Right atrium auricular region (tissue), 2 donors: ENCODE data around the gene FBXO39. TPM values are rescaled to one million over a fixed set of nuclear protein-coding genes. Genes with fewer than 3 reads are reported as not detected.

Source experiments
- DNase-seq: peaks from one replicate; pipeline ENCODE4 v3.0.0-alpha.2; 2019; ENCODE audit warnings: low spot score
- H3K27ac ChIP-seq, 2 donors: fragments of 200-600 bp; sonication (generic); 1 replicate in 1 of 2; 2 replicates in 1 of 2; pipeline ENCODE4 v1.5.1; 2016 to 2019
- H3K27me3 ChIP-seq, 2 donors: fragments of 200-600 bp; sonication (generic); one replicate each; pipeline versions ENCODE4 v1.5.1 to v1.6.0; 2017 to 2019
- H3K36me3 ChIP-seq: fragments of 200-600 bp; sonication (generic); one replicate; pipeline ENCODE4 v1.5.1; 2016
- H3K4me1 ChIP-seq, 2 donors: fragments of 200-600 bp; sonication (generic); one replicate each; pipeline versions ENCODE4 v1.5.1 to v1.6.0; 2017 to 2019
- H3K4me3 ChIP-seq, 2 donors: fragments of 200-600 bp; sonication (generic); 1 replicate in 1 of 2; 2 replicates in 1 of 2; pipeline ENCODE4 v1.5.1; 2017 to 2019; ENCODE audit warnings: mild to moderate bottlenecking in 1 of 2, moderate library complexity in 1 of 2
- H3K9me3 ChIP-seq, 2 donors: fragments of 200-600 bp; sonication (generic); one replicate each; pipeline ENCODE4 v1.5.1; 2019
- total RNA-seq, 2 donors: library from RNA; depleted of rRNA; stranded (reverse); fragments of >200 nt; gene quantifications; one replicate each; pipeline ENCODE4 v1.1.0, GENCODE V29; 2016
- TF ChIP-seq, protein P1 (sequence below), 2 donors: fragments of 200-600 bp; sonication (generic); IDR thresholded peaks; one replicate each; pipeline ENCODE4 v1.5.1; 2019; ENCODE audit warnings: antibody characterized with exemption in 2 of 2

FBXO39 gene
- total RNA-seq, 2 donors from 2014 or later = not detected

DNA sequence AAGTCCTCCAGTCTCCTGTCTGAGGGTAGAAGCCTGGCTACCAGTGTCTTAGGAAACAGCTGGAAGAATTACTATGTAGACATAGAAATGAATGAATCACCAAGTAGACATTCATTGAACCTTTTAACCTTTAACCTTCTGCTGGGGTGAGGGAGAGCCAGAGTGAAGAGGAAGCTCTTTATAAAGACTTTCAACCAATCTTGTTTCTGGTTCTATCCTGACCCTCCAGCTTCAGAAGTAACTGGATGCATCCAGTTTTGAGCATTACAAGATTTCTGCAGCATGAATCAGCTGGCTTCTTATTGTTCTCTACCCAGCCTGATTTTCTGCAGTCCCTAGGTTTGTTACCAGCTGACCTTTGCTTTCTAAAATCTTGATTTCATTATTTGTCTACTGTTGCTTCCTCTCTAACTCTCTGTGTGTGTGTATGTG, 47.0 kb downstream of the FBXO39 start:
- Histone ChIP-seq H3K27me3 (no peaks in the 10 kb centered on the region), H3K9me3 (no peaks in the 10 kb centered on the region), H3K4me1 (no peaks in the 10 kb centered on the region), H3K4me3 (no peak overlapping the region), H3K36me3 (no peaks in the 10 kb centered on the region), H3K27ac (no peak overlapping the region)
- DNase-seq = no peak
- TF ChIP-seq, protein P1, sequence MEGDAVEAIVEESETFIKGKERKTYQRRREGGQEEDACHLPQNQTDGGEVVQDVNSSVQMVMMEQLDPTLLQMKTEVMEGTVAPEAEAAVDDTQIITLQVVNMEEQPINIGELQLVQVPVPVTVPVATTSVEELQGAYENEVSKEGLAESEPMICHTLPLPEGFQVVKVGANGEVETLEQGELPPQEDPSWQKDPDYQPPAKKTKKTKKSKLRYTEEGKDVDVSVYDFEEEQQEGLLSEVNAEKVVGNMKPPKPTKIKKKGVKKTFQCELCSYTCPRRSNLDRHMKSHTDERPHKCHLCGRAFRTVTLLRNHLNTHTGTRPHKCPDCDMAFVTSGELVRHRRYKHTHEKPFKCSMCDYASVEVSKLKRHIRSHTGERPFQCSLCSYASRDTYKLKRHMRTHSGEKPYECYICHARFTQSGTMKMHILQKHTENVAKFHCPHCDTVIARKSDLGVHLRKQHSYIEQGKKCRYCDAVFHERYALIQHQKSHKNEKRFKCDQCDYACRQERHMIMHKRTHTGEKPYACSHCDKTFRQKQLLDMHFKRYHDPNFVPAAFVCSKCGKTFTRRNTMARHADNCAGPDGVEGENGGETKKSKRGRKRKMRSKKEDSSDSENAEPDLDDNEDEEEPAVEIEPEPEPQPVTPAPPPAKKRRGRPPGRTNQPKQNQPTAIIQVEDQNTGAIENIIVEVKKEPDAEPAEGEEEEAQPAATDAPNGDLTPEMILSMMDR (IDR thresholded peaks at IDR 0.05) = no peak

DNA sequence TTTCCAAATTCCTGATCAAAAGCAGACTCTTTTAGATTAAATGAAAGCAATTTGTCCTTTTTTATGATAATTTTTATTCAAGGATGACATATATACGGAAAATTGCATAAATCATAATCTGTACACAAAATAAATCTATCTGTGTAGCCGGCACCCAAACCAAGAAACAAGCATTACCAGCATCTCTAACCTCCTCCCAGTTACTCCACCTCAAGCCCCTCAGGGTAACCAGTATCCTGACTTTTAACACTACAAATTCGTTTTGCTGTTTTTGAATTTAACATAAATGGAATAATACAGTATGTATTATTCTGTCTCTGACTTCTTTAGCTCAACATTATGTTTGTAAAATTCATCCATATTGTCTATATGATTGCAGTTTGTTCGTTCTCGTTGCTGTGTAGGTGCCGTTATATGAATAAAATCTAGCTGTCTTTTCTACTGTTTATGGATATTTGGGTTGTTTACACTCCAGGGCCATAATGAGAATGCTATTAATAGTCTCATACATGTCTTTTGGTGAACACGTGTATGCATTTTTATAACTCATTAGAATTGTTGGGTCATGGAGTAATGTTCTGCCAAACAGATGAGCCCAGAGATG, 54.5 kb downstream of the FBXO39 start:
- H3K36me3 ChIP-seq = no peaks in the 10 kb centered on the region
- no peak for DNase-seq
- no peaks in the 10 kb centered on the region for H3K9me3 ChIP-seq
- H3K27ac ChIP-seq = no peak overlapping the region
- H3K4me1 ChIP-seq = peaks cover 0 to 11% of the 10 kb centered on the region in 2 donors
- TF ChIP-seq, protein P1 (IDR thresholded peaks at IDR 0.05) = no peak
- no peaks in the 10 kb centered on the region for H3K27me3 ChIP-seq
- no peak overlapping the region for H3K4me3 ChIP-seq

DNA sequence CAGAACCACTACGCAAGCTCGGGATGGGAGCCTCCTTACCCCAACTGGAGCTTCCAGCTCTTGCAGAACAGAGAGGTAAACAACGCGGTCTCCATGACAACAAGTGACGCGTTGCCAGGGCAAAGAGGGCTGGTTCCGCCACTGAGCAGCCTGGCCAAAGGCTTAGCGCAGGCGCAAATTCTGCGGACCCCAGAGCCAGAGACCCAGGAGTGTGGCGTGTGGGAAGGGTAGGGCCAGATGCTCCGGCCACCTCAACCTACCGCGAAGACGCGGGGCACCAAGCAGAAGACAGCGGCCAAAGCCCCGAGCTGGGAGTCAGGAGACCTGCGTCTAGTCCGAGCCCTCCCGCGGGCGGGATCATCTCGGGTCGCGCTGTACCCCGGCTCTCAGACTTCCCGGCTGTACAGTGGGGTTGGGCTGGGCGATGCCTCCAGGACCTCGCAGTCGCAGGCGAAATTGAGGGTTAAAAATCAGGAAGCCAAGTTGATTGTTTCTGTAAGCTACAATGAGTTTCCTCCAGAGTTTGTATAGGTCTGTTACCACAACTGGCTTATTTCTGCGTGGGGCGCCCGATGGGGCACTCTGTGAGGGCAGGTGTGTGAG, 55.7 kb downstream of the FBXO39 start, which contains the start of gene TEKT1:
TEKT1 (minus strand) TSS at position 69 of the 603 bp plus-strand sequence. CDS start 1,353 bp downstream, outside the sequence.
- TF ChIP-seq, protein P1 (IDR thresholded peaks at IDR 0.05) = no peak
- Histone ChIP-seq H3K4me3 (peak within 1 kb of the TSS in 1 of 2 donors; percentile 40), H3K9me3 (no peaks in the 10 kb centered on the region), H3K27ac (no peak within 1 kb of the TSS), H3K36me3 (no peaks in the 10 kb centered on the region), H3K27me3 (no peaks in the 10 kb centered on the region), H3K4me1 (peaks cover 0 to 11% of the 10 kb centered on the region in 2 donors)
- DNase-seq = peak; percentile 74

Other genes with a start within 250 kb of the FBXO39 start
- gene PITPNM3, start 219.7 kb upstream of the FBXO39 start, total RNA-seq = 1 to 10 TPM in 1 of 2 donors, under 1 TPM in 1; 0.56 to 1.2 TPM
- gene KIAA0753, start 135.5 kb upstream of the FBXO39 start, total RNA-seq = 1 to 10 TPM; 5.3 to 8.4 TPM
- 100 to 1,000 TPM in 1 of 2 donors, 10 to 100 TPM in 1; 98.0 to 155 TPM for gene TXNDC17, start 135.2 kb upstream of the FBXO39 start, total RNA-seq
- gene MED31, start 124.6 kb upstream of the FBXO39 start, total RNA-seq = 1 to 10 TPM; 7.0 to 8.2 TPM
- gene C17orf100, start 124.5 kb upstream of the FBXO39 start, total RNA-seq = under 1 TPM in 1 of 2 donors, not detected in 1; 0.63 TPM
- gene SLC13A5, start 62.8 kb upstream of the FBXO39 start, total RNA-seq = not detected
- 10 to 100 TPM in 1 of 2 donors, 1 to 10 TPM in 1; 9.4 to 12.8 TPM for gene XAF1, start 20.2 kb upstream of the FBXO39 start, total RNA-seq
- gene TEKT1, start 55.5 kb downstream of the FBXO39 start, total RNA-seq = not detected
- gene ALOX12, start 219.8 kb downstream of the FBXO39 start, total RNA-seq = under 1 TPM in 1 of 2 donors, not detected in 1; 0.47 TPM
- 100 to 1,000 TPM; 231 to 334 TPM for gene RNASEK, start 236.4 kb downstream of the FBXO39 start, total RNA-seq
- gene BCL6B, start 246.8 kb downstream of the FBXO39 start, total RNA-seq = 1 to 10 TPM; 6.1 to 9.2 TPM